GM18858 (cell line): Measurements from ENCODE around the gene CD84.
"Not testable (repeated sequence)": the region's sequence is repeated elsewhere in the genome, so short reads cannot be mapped to it uniquely, and the experiment has no call there.

ENCODE experiments used
- ATAC-seq: cut with Tn5 transposase; IDR thresholded peaks from one replicate; pipeline ENCODE4 v1.9.1; 2021; ENCODE audit not compliant: unreplicated experiment

The CD84 gene, protein sequence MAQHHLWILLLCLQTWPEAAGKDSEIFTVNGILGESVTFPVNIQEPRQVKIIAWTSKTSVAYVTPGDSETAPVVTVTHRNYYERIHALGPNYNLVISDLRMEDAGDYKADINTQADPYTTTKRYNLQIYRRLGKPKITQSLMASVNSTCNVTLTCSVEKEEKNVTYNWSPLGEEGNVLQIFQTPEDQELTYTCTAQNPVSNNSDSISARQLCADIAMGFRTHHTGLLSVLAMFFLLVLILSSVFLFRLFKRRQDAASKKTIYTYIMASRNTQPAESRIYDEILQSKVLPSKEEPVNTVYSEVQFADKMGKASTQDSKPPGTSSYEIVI

GRCh38 chr1:160579216-160579701 lies at the start of gene CD84:
CD84 (minus strand) TSS chr1:160579496; CDS start chr1:160579437, 59 bp downstream.
- ATAC-seq, result no peak

- no peak for ATAC-seq
Measured at GRCh38 chr1:160628799-160629263, 49.5 kb upstream of the CD84 start.

GRCh38 chr1:160627677-160628289 lies 48.5 kb upstream of the CD84 start:
- ATAC-seq, result not testable (repeated sequence)

DNA sequence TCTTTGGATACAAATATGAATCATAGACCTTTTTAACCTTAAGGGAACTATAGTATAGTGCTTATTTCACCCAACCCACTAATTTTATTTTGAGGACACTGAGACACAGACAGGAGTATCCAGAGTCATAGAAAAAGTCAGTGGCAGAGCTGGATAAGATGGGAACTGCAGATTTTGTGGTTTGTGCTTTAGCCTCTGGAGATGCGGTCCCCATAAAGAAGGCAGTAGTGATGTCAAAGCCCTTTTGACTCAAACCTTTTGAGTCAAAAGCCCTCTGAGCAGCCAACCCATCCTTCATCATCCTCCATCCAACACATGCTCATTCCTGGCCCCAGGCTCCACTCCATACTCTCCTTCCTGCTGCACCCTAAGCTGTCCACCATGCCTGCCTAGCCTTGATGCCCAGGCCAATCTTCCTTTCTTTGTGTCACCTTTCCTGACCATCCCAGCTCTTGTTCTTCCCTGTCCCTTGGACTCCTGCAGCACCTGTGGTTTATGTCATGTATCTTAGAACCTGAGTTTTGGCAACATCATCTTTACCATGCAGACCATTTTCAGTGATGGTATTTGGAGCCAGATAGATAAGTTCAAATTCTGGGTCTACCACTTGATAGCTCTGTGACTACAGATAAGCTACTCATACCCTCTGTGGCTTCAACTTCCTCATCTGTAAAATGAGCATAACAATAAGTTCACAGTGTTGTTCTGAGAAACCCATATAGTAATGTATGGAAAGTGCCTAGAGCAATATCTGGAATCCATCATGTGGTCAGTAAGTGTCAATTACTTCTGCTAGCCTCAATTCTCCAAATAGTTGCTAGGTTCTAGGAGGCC lies 47.4 kb upstream of the CD84 start:
- no peak for ATAC-seq

- no peak for ATAC-seq
Measured at GRCh38 chr1:160625725-160626498, 46.6 kb upstream of the CD84 start.

GRCh38 chr1:160625321-160625720 lies 46.0 kb upstream of the CD84 start:
- ATAC-seq, result no peak

DNA sequence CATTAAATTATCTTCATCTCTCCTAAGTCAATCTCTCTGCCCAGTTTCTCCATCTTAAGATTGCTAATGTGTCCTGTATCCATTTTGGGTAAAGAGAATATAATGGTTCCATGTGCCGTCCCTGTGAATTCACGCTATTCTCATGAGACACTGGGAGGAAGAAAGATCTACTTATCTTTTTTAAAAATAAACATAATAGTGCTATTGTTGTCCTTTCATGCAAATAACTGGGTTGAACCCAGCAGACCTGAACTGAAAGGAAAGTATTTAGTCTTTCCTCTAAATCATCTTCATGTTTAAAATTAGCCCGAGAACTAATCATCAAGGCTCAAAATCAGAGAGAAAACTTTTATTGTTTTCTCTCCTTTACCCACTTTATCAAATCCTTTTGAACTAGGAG lies 45.2 kb upstream of the CD84 start:
- ATAC-seq, result no peak

GRCh38 chr1:160623862-160624261 lies 44.6 kb upstream of the CD84 start:
- no peak for ATAC-seq

GRCh38 chr1:160623227-160623633 lies 43.9 kb upstream of the CD84 start:
- ATAC-seq, result no peak

GRCh38 chr1:160622501-160623226 lies 43.4 kb upstream of the CD84 start:
- no peak for ATAC-seq

DNA sequence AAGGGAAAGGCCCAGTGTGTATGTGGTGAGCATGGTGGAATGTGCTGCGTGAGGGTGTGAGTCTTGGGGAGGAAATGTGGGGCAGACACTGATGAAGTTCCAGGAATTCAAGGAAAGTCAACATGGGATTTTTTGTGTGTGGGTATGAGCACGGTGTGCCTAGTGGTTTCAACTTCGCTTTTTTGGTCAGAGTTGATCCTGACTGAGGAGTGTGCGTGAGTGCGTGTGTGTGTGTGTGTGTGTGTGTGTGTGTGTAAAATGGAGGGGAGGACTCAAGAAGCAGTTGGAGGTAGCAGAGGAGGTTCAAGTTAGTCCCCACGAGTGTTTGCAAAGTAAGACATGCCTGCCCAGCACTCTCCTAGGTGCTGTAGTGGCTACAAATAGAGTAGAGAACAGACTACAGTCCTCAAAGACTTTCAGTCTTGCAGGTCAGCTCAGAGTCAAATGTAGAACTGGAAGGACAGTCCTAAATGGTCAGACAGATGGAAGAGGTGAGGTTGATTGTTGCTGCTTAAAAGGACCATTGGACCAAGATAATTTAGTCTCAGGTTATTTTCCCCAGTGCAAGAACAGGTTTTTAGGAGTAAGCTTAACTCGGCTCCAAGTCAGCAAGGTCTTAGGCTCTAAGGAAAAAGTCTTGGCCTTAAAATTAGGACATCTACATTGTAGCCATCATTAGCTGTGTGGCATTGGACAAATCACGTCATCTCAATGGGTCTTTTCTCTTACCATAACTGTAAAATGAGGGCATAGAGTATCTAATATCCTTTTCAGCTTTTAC lies 42.5 kb upstream of the CD84 start:
- no peak for ATAC-seq

DNA sequence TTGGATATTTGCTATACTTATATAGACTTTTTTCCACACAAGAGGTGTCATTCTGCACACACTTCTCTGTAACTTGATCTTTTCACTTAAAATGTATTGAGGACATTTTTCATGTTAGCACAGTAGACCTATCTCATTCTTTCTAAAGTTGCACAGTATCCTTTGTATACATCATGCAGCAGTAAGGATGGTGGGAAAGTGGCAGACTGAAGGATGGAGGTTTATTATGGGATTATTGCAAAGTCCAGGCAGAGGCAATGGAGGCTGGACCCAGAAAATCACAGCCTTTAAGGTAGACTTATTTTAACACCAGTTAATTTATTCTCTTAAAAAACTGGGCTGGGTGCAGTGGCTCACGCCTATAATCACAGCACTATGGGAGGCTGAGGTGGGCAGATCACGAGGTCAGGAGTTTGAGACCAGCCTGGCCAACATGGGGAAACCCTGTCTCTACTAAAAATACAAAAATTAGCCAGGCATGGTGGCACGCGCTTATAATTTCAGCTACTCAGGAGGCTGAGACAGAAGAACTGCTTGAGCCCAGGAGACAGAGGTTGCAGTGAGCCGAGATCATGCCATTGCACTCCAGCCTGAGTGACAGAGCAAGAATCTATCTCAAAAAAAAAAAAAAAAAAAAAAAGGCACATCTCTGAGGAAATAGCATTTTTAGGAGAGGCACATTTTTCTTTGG lies 41.8 kb upstream of the CD84 start:
- no peak for ATAC-seq

- ATAC-seq, result no peak
Measured at GRCh38 chr1:160619742-160620277, 40.5 kb upstream of the CD84 start.

GRCh38 chr1:160618763-160619274 lies 39.5 kb upstream of the CD84 start:
- no peak for ATAC-seq

- ATAC-seq, result no peak
Measured at GRCh38 chr1:160618327-160618726, 39.0 kb upstream of the CD84 start.

GRCh38 chr1:160615660-160616059 lies 36.4 kb upstream of the CD84 start:
- no peak for ATAC-seq

DNA sequence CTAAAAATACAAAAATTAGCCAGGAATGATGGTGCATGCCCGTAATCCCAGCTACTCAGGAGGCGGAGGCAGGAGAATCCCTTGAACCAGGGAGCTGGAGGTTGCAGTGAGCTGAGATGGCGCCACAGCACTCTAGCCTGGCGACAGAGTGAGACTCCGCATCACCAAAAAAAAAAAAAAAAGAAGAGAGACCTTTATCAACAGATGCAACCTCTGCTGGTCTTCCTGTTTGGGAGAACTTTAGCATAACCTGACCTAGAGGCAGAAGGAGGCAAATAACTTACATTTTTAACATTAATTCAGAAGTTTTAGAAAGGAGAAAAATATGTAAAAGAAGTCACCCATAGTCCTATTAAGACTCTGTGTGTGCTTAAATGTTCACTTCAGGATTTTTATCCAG lies 35.1 kb upstream of the CD84 start:
- no peak for ATAC-seq

GRCh38 chr1:160612613-160613218 lies 33.4 kb upstream of the CD84 start:
- ATAC-seq, result no peak
